SH-SY5Y (cell line): ENCODE measurements around the gene C11orf98.

Source experiments
- GATA2 ChIP-seq: IDR thresholded peaks from 2 replicates; pipeline ENCODE4 v1.6.1; 2011; ENCODE audit warnings: mild to moderate bottlenecking, low read depth, low read length
- GATA3 ChIP-seq: IDR thresholded peaks from 2 replicates; pipeline ENCODE4 v1.6.1; 2011; ENCODE audit warnings: low read depth, mild to moderate bottlenecking, low read length, moderate library complexity

DNA sequence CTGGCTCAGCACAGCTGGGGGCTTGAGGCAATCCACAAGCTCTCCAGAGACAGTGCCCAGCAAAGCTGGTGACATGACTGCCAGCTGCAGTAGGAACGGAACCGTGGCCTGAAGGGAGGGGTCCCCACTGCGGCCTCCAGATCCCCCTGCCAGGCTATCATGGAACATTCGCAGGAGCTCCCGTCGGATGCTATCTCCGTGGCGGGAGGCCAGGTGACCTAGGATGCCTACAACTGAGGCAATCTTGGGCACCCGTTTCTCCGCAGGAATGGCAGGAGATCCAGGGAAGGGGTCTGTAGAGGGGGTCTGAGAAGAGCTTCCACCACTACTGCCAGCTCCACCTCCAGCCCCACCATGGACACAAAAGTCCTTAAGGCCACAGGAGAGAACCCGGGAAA lies 16.0 kb downstream of the C11orf98 start:
- TF ChIP-seq GATA2 (no peak), GATA3 (no peak)
